Memory B cell (primary cell): ENCODE results near the gene ZNF445.
"Not testable (repeated sequence)": the region's sequence is repeated elsewhere in the genome, so short reads cannot be mapped to it uniquely, and the experiment has no call there.

Source experiments
- ATAC-seq: fragments of 150-1000 bp; cut with Tn5 transposase; 2 replicates; pipeline ENCODE4 v1.10.0; 2021; ENCODE audit warnings: low read depth, mild to moderate bottlenecking, moderate library complexity
- DNase-seq, 2 donors: peaks; one replicate each; pipeline ENCODE4 v3.0.0; 2022; ENCODE audit warnings: low spot score in 2 of 2
- H3K27ac Mint-ChIP-seq: one replicate; pipeline ENCODE4 v1.8.0; 2022; ENCODE audit warnings: mild to moderate bottlenecking, moderate library complexity, mixed read lengths
- H3K27me3 Mint-ChIP-seq: one replicate; pipeline ENCODE4 v1.8.0; 2022; ENCODE audit warnings: mixed read lengths
- H3K36me3 Mint-ChIP-seq: one replicate; pipeline ENCODE4 v1.8.0; 2022; ENCODE audit warnings: mild to moderate bottlenecking, mixed read lengths
- H3K4me1 Mint-ChIP-seq: one replicate; pipeline ENCODE4 v1.8.0; 2022; ENCODE audit warnings: mixed read lengths
- H3K4me3 Mint-ChIP-seq: one replicate; pipeline ENCODE4 v1.8.0; 2022; ENCODE audit warnings: mild to moderate bottlenecking, moderate library complexity, mixed read lengths
- H3K9me3 Mint-ChIP-seq: one replicate; pipeline ENCODE4 v1.8.0; 2022; ENCODE audit warnings: mixed read lengths

The ZNF445 gene

DNA sequence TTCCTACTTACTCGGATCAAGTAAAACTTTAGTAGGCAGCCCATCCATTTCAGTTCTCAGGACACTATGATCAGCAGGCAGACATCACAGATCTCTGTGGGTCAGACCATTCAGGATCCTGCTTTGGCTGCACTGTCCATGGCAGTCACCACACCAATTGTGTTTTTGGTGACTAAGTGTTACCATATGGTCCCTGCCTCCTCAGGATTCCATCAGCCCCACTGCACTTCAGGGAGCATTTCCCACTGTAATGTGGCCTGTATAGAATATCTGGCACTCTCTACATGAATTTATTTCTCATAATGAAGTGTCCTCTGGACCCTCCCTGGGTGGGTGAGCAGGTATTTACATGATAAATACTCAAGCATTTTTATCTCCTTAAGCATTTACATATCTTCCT, 41.3 kb downstream of the ZNF445 start:
- Mint-ChIP-seq H3K4me1 (peaks cover 9% of the 10 kb centered on the region), H3K4me3 (no peak overlapping the region), H3K36me3 (no peaks in the 10 kb centered on the region), H3K27me3 (no peaks in the 10 kb centered on the region), H3K27ac (no peak overlapping the region), H3K9me3 (no peaks in the 10 kb centered on the region)
- DNase-seq (no peak), ATAC-seq (no peak)

DNA sequence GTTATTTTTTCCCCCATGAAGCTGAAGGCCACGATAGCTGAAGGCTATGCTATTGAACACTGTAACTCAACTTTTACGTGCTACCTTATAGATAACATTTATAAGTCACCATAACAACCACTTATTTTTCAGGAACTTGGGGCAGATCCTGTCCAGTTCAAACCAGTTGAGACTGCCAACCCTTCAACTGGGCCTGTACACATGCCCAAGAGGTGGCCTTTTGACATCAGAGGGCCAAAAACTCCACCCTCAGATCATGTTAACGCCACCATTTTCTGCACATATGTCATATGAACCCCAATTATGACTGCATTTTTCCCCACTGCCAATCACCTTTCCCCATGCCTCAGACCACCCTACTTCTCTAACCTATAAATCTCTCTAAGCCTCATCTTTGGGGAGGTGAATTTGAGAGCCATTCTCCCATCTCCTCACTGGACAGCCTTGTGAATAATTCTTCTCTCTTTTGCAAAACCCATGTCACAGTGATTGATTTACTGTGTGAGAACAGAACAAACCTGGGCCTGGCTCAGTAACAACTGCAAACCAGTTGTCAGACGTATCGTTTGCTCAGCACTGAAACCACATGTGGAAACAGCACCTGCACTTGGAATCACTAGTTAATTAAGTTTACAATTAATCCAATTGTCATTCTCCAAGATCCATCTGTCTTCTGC, 42.5 kb downstream of the ZNF445 start:
- Mint-ChIP-seq H3K4me1 (peaks cover 6% of the 10 kb centered on the region), H3K27ac (no peak overlapping the region), H3K4me3 (no peak overlapping the region), H3K36me3 (no peaks in the 10 kb centered on the region), H3K9me3 (no peaks in the 10 kb centered on the region), H3K27me3 (no peaks in the 10 kb centered on the region)
- DNase-seq (no peak), ATAC-seq (no peak)

DNA sequence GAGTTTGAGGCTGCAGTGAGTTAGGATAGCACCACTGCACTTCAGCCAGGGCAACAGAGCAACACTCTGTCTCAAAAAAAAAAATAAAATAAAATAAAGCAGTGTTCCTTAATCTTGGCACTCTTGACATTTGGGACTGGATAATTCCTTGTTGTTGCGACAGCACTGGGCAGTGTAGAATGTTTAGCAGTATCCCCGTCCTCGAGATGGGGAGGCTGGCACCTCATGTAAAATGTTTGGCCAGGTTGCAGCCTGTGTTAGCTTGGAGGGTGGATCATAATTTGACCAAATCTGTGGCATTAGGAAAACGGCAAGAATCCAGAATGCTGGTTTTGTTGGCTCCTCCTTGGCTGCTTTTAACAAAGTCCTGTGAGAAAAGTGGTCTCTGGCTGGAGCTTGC, 47.0 kb downstream of the ZNF445 start:
- Mint-ChIP-seq H3K4me3 (no peak overlapping the region), H3K9me3 (no peaks in the 10 kb centered on the region), H3K27ac (no peak overlapping the region), H3K36me3 (no peaks in the 10 kb centered on the region), H3K27me3 (peaks cover 2% of the 10 kb centered on the region), H3K4me1 (no peaks in the 10 kb centered on the region)
- ATAC-seq (no peak), DNase-seq (no peak)

DNA sequence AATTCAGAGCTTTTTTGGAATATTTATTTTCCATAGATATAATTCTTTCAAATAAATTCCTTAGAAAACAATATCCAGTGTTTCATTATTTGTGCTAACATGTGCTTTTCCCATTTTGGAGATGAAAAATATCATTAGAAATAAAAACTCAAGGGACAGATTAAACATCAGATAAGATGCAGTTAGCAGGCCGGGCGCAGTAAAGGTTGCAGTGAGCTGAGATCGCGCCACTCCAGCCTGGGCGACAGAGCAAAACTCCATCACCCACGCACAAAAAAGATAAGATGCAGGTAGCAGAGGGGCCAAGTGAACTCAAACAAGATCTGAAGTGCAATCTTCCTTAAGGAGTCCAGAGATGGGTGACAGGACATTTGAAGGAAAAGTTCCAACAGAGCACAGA, 48.0 kb downstream of the ZNF445 start:
- no peak overlapping the region for H3K27ac Mint-ChIP-seq
- no peak for DNase-seq

DNA sequence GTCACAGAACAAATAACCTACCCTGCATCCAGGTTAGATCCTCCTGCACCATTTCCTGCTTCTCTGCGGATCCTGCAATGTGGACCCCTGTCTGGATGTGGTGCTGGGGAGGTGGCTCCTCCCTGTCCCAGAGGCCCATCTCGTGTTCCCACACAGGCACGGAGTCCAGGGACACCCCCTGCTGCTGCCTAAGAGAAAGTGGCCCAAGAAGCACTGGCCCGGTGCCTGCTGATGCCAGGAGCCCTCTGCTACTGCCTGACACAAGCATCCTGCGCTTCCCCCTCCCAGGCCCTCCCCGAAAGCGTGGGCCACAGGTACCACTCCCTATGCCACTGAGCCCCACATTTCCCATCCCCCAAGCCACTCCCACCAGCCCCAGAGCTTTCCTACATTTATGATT, 48.6 kb downstream of the ZNF445 start:
- no peak overlapping the region for H3K27ac Mint-ChIP-seq

More for the DNA sequence above, 48.0 kb downstream of the ZNF445 start:
- H3K4me3 Mint-ChIP-seq = no peak overlapping the region
- ATAC-seq = no peak
- H3K27me3 Mint-ChIP-seq = peaks cover 2% of the 10 kb centered on the region
- H3K36me3 Mint-ChIP-seq = no peaks in the 10 kb centered on the region
- no peaks in the 10 kb centered on the region for H3K4me1 Mint-ChIP-seq
- no peaks in the 10 kb centered on the region for H3K9me3 Mint-ChIP-seq

DNA sequence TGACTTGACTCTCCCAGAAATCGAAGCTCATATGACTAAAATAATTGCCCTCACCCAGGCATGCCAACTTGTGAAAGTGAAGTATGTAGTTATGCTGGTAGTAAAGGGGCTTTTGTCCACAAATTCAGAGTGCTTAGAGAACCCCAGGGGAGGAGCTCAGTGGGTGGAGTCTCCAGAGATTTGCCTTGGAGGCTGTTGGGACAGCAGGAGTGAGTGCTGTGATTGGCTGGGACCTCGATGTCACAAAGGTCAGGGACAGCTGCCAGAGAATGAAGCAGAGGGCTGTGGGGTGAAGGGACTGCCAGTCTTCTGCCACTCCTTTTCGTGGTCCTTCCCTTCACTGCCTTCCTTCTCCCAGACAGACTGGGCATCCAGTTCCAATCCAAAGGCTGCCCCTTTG, 49.8 kb downstream of the ZNF445 start:
- Mint-ChIP-seq H3K4me3 (no peak overlapping the region), H3K4me1 (no peaks in the 10 kb centered on the region), H3K9me3 (no peaks in the 10 kb centered on the region), H3K36me3 (no peaks in the 10 kb centered on the region), H3K27ac (no peak overlapping the region), H3K27me3 (peaks cover 3% of the 10 kb centered on the region)
- ATAC-seq = no peak
- DNase-seq = no peak

More for the DNA sequence above, 48.6 kb downstream of the ZNF445 start:
- Mint-ChIP-seq H3K4me1 (no peaks in the 10 kb centered on the region), H3K9me3 (no peaks in the 10 kb centered on the region), H3K4me3 (no peak overlapping the region), H3K36me3 (no peaks in the 10 kb centered on the region), H3K27me3 (peaks cover 2% of the 10 kb centered on the region)
- DNase-seq (no peak), ATAC-seq (no peak)

DNA sequence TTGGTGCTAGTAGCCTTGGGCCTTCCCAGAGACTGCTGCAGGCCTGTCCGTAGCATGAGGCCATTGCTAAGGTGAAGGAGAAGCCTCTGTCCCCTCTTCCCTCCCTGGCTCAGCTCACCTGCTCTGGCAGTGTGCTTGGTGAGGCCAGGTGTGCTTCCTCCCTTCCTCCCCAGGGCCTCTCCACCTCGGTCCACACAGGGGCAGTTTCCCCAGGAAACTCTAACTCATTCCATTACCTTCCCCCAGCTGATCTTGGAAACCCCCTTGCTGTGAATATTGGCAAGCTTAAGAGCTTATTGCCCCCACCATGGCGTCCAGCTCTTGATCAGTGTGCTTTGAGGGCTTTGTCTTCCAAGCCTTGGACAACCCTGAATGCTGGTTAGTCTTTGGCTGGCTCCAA, 52.7 kb downstream of the ZNF445 start:
- Mint-ChIP-seq H3K4me3 (no peak overlapping the region), H3K27me3 (peaks cover 6% of the 10 kb centered on the region), H3K4me1 (no peaks in the 10 kb centered on the region), H3K9me3 (no peaks in the 10 kb centered on the region), H3K36me3 (no peaks in the 10 kb centered on the region), H3K27ac (no peak overlapping the region)
- no peak for ATAC-seq
- DNase-seq = no peak

DNA sequence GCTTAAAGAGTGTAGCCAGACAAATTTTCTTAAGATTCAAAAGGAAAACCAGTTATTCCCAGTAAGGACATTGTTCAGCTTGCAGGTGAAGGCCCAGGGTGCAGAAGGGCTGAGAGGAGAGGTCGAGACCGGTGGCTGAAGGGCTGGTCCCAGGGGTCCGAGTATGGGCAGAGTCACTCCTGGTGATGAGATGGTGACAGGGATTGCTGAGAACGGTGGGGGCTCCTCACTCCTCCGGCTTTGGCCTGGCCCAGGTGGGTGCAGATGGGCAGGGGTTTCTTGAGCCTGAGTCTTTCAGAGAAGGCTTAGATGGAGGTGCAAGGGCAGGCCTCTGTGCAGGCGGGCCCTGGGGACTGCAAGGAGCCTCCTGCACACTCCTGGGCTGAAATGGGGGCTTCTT, 56.2 kb downstream of the ZNF445 start:
- peaks cover 1% of the 10 kb centered on the region for H3K9me3 Mint-ChIP-seq
- DNase-seq (no peak), ATAC-seq (no peak)
- H3K27me3 Mint-ChIP-seq = peaks cover 5% of the 10 kb centered on the region
- H3K27ac Mint-ChIP-seq = no peak overlapping the region
- peaks cover 3% of the 10 kb centered on the region for H3K36me3 Mint-ChIP-seq
- no peak overlapping the region for H3K4me3 Mint-ChIP-seq
- no peaks in the 10 kb centered on the region for H3K4me1 Mint-ChIP-seq

DNA sequence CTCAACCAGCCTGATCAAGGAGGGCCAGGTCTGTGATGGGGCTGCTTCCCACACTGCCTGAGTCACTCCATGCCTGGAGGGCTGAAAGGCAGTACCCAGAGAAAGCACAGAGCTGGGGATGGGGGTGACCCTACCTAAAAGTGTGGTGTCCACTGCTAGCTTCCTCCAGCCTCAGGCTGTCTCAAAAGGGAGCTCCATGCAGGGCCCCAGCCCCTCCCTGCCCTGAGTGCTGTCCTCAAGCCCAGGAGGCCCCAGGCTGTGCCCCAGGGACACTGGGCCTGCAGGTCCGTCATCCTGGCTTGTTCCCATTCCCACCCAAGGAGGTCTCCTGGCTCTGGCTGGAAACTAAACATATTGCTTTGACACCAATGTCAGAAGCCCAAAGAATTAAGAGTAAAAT, 56.8 kb downstream of the ZNF445 start:
- peaks cover 3% of the 10 kb centered on the region for H3K36me3 Mint-ChIP-seq
- H3K27ac Mint-ChIP-seq = no peak overlapping the region
- ATAC-seq (no peak), DNase-seq (no peak)
- H3K4me3 Mint-ChIP-seq = no peak overlapping the region
- no peaks in the 10 kb centered on the region for H3K4me1 Mint-ChIP-seq
- peaks cover 5% of the 10 kb centered on the region for H3K27me3 Mint-ChIP-seq
- peaks cover 1% of the 10 kb centered on the region for H3K9me3 Mint-ChIP-seq

DNA sequence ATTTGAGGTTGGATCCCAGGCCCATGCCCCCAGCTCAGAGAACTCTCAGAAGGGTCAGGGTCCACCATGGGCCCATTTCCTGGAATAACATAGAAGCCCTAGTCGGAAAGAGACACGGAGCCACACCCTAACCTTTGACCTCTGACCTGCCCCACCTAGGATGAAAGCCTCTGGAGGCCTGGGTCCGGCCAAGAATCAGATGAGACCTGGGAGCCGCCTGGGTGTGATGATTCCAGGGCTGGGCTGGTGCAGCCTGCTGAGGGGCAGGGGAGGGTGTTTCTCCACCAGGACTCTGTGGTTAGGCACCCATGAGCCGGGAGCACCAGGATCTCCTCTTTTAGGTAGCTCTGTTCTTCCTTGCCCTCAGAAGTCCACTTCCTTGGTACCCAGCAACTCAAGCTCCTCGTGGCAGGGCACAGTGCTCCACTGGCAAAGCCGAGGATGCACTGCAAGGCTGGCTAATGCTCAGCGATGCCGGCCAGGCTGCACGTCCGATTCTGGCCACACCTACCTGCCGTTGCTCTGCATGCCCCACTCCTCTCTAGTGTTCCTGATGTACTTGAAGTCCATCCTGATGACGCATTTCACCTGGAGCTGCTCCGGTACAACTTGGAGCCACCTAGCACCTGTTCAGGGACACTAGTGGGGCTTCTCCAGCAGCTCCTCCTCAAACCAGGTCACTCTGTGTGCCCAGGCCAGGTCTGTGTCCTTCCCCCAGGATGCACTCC, 57.4 kb downstream of the ZNF445 start:
- peaks cover 3% of the 10 kb centered on the region for H3K36me3 Mint-ChIP-seq
- peaks cover 5% of the 10 kb centered on the region for H3K27me3 Mint-ChIP-seq
- ATAC-seq = no peak
- no peak for DNase-seq
- H3K4me3 Mint-ChIP-seq = no peak overlapping the region
- peaks cover 1% of the 10 kb centered on the region for H3K9me3 Mint-ChIP-seq
- H3K4me1 Mint-ChIP-seq = no peaks in the 10 kb centered on the region
- no peak overlapping the region for H3K27ac Mint-ChIP-seq

DNA sequence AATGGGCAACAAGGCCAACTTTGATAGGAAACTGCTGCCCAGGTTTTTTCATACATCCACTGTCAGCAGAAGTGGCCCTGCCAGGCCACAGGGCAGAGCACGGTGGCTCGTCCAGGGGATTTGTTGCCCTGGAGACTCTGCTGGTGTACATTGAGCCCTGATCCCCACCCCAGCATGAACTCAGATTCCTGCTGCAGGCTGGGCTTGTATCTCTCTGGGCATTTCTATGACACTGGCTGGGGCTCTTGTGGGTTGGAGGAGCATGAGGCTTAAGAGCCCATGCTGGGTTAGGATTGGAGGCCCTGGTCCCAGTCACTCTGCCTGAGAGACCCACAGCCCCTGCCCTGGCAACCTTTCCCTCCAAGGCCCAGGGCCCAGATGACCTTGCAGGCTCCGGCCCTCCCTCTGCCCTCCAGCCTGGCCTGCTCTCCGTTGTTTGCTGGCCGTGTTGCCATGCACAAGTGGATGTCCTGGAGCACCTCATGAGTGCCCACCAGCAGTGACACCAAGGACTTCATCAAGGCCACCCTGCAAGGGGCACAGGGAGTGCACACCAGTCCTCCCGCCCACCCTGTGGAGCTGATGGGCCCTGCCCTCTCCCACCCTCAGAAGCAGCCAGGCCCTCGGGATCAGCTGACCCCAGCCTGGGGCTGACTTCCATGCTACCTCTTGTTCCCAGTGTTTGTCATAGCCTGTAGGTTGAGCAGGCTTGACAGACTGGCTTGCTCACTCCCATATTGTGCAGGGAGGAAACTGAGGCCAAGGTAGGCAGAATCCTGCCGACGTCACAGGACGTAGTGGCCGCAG, 58.2 kb downstream of the ZNF445 start:
- H3K27ac Mint-ChIP-seq = no peak overlapping the region
- no peak for DNase-seq

DNA sequence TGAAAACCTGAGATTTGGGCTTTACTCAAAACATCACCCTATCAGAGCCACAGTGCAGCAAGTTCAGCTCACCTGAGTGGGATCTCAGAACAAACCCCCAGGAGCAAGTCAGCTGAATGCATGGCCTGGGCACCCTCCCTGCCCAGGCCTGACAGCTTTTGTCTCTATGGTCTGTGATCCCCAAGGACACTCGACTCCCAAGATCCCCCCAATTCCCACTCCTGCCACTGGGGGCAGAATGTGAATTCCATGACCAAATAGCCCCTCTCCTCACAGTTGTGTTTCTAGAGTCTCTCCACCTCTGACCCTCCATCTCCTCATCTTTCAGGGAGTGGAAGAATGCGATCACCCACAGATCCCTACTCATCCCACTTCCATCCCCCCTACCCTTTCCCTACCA, 58.9 kb downstream of the ZNF445 start:
- Mint-ChIP-seq H3K36me3 (peaks cover 3% of the 10 kb centered on the region), H3K9me3 (peaks cover 1% of the 10 kb centered on the region), H3K4me1 (no peaks in the 10 kb centered on the region), H3K27ac (no peak overlapping the region), H3K4me3 (no peak overlapping the region), H3K27me3 (peaks cover 4% of the 10 kb centered on the region)
- no peak for ATAC-seq
- no peak for DNase-seq

More for the DNA sequence above, 58.2 kb downstream of the ZNF445 start:
- no peak for ATAC-seq
- peaks cover 5% of the 10 kb centered on the region for H3K27me3 Mint-ChIP-seq
- peaks cover 1% of the 10 kb centered on the region for H3K9me3 Mint-ChIP-seq
- H3K36me3 Mint-ChIP-seq = peaks cover 3% of the 10 kb centered on the region
- H3K4me1 Mint-ChIP-seq = no peaks in the 10 kb centered on the region
- no peak overlapping the region for H3K4me3 Mint-ChIP-seq

DNA sequence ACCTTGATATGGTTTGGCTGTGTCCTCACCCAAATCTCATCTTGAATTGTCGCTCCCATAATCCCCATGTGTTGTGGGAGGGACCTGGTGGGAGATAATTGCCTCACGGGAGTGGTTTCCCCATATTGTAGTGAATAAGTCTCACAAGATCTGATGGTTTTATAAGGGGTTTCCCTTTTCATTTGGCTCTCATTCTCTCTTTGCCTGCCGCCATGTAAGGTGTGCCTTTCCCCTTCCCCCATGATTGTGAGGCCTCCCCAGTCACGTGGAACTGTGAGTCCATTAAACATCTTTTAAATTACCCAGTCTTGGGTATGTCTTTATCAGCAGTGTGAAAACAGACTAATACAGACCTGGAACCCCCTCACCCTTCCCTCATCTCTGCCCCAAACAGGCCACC, 59.4 kb downstream of the ZNF445 start:
- H3K27ac Mint-ChIP-seq, ATAC-seq, H3K4me3 Mint-ChIP-seq, H3K27me3 Mint-ChIP-seq, H3K4me1 Mint-ChIP-seq, DNase-seq, H3K9me3 Mint-ChIP-seq, H3K36me3 Mint-ChIP-seq: not testable (repeated sequence)
